AG09319 (cell line): ENCODE data around the gene MYO1E.

Experiments used
- DNase-seq: peaks from one replicate; pipeline ENCODE4 v3.0.0-alpha.2; 2010; ENCODE audit warnings: low read depth; ENCODE audit errors: extremely low read depth
- TF ChIP-seq, protein P1 (sequence below): IDR thresholded peaks from 2 replicates; pipeline ENCODE4 v1.5.1; 2011; ENCODE audit warnings: low read depth, mild to moderate bottlenecking, inconsistent platforms, low read length, moderate library complexity

MYO1E gene

DNA sequence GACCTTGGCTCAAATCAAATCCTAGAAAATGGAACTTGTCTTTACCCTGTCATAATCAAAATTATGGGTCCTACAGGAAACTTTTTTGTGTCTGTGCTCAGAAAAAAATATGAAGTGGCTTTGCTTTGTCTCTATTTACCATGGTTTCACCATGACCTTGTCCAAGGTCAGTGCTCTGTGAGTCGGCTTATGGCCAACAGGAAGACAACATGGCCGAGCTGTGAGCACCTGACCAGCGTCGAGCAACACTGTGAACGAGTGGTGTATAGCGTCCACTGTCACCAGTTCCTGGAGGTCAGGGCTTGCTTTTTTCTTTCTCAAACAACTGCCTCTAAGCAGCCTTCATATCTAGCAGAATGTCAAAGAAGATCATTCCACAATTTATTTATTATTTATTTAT lies 67.9 kb downstream of the MYO1E start:
- no peak for DNase-seq
- TF ChIP-seq, protein P1, sequence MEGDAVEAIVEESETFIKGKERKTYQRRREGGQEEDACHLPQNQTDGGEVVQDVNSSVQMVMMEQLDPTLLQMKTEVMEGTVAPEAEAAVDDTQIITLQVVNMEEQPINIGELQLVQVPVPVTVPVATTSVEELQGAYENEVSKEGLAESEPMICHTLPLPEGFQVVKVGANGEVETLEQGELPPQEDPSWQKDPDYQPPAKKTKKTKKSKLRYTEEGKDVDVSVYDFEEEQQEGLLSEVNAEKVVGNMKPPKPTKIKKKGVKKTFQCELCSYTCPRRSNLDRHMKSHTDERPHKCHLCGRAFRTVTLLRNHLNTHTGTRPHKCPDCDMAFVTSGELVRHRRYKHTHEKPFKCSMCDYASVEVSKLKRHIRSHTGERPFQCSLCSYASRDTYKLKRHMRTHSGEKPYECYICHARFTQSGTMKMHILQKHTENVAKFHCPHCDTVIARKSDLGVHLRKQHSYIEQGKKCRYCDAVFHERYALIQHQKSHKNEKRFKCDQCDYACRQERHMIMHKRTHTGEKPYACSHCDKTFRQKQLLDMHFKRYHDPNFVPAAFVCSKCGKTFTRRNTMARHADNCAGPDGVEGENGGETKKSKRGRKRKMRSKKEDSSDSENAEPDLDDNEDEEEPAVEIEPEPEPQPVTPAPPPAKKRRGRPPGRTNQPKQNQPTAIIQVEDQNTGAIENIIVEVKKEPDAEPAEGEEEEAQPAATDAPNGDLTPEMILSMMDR, result no peak

DNA sequence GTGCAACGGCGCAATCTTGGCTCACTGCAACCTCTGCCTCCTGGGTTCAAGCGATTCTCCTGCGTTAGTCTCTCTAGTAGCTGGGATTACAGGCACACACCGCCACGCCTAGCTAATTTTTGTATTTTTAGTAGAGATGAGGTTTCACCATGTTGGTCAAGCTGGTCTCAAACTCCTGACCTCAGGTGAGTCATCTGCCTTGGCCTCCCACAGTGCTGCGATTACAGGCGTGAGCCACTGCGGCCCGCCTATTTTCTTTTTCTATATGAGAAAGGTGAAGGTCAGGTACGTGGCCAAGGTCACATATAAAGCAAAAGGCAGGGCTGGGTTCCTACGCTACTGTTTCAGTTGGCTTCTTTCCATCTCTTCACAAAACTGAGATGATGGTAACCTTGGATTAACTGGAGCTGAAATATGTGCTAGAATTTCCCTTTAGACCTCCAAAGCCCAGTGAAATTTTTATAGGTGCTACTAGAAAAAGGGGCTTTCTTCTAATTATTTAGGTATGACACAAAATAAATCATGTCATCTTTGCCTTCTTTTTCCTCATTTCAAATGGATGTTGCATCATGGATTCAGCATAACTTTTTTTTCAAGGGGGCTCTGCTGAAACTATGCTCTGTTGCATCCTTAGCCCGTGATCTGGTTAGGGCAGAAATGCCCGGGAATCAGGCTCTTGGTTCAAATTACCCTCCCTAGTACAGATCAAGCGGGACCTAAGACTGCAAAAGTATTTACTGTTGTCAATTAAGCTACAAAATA lies 68.5 kb downstream of the MYO1E start:
- no peak for DNase-seq
- TF ChIP-seq, protein P1, result no peak

DNA sequence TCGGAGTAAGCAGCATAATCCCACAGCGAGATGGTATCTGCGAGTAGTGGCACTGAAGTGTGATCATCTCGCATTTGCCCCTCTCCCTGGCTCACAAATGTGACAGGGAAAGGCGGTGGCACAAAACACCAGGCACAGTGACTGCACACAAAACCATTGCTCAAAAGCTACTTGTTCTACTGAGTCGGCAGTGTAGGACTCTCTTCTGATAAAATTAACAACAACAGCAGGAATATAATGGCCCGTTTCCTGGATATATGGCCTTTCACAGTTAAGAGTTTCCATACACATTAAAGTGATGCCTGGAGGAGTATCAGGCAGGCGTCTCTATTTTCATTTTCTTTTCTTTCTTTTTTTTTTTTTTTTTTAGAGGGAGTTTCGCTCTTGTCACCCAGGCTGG lies 69.0 kb downstream of the MYO1E start:
- TF ChIP-seq, protein P1, result no peak
- no peak for DNase-seq

DNA sequence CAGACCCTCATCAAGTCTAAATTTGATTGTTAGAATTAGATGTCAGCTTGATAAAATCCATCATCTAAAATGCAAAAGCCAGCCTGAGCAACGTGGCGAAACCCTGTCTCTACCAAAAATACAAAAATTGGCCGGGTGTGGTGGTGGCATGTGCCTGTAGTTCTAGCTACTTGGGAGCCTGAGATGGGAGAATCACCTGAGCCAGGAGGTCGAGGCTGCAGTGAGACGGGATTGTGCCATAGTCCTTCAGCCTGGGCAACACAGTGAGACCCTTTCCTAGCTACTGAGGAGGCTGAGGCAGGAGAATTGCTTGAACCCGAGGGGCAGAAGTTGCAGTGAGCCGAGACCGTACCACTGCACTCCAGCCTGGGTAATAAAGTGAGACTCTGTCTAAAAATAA lies 69.5 kb downstream of the MYO1E start:
- DNase-seq, result no peak
- TF ChIP-seq, protein P1, result no peak

DNA sequence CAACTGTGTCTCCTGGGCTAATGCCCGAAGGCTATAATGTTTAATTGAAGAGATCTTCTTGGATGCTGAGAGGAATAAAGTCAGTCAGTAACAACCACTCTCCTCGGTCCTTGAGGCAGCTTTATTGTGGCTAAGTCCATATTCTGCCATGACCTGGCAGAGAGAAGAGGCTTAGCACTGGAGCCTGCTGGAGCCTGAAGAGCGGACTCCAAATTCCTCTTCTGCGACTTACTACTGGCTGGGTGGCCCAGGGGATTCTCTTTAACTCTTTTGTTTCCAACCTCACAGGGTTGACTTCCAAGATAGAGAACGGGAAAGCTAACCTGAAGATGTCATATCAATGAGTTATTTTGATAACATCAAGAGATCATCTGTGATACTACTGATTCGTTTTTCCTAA lies 71.1 kb downstream of the MYO1E start:
- TF ChIP-seq, protein P1, result no peak

DNA sequence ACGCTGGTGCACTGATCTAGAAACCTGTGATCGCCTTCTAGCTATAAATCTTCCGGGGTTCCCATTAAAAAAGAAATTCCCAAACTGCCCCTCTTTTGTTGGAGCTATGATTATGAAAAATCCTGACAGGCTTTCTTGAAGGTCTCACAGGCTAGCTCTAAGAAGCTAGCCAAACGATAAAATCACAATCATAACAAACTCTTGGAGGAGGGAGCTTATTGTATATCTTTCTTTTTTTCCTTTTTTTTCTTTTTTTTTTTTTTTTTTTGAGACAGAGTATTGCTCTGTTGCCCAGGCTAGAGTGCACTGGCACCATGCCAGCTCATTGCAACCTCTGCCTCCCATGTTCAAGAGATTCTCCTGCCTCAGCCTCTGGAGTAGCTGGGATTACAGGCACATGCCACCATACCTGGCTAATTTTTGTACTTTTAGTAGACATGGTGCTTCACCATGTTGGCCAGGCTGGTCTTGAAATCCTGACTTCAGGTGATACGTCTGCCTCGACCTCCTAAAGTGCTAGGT lies 72.0 kb downstream of the MYO1E start:
- TF ChIP-seq, protein P1, result no peak
- no peak for DNase-seq

More for the DNA sequence above, 71.1 kb downstream of the MYO1E start:
- no peak for DNase-seq

DNA sequence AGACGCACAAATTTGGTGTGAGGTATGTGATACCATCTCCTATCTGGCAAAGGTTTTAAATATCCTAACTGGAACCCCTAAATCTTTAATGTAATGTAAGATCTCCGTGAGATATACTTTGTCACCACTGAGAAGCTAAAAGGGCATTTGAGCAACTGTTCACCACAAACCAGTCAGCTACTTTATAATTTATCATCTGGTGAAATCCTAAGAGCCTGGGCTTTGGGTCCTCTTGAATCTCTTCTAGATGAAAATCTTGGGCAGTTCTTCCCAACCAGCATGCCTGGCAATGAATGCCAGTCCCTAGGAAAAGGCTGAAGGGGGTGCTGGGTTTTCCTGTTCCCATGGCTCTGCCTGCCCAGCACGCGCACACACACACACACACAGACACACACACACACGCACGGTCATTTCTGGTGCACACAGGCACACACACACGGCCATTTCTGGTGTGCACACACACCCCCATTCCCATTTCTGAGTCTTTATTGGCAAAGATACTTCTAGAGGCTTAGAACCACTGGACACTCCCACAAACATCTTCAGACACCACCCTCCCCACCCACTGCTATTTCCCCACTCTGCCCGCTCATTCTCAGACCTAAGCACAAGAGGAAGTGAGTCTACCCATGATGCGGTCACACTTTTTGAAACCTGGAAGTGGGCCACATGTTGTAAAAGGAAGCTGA lies 72.6 kb downstream of the MYO1E start:
- TF ChIP-seq, protein P1, result no peak
- DNase-seq, result peak; percentile 82
